Omental fat pad (tissue), 4 donors: ENCODE data around the gene NPAS3. TPM values are rescaled to one million over a fixed set of nuclear protein-coding genes. Genes with fewer than 3 reads are reported as not detected.
A peak's percentile ranks its signal among the peaks of the same experiment; 100 is the strongest.

Experiments used
- ATAC-seq: fragments of 150-250 bp; one replicate; pipeline ENCODE4 v1.9.1; 2016; ENCODE audit warnings: mild to moderate bottlenecking, moderate library complexity; ENCODE audit not compliant: low FRiP score
- DNase-seq: peaks from one replicate; pipeline ENCODE4 v3.0.0-alpha.2; 2019; ENCODE audit warnings: low spot score
- total RNA-seq, 4 donors: library from RNA; depleted of rRNA; stranded (reverse); fragments of >200 nt; gene quantifications; one replicate each; pipeline ENCODE4 v1.1.0, GENCODE V29; 2016
- TF ChIP-seq, protein P1 (sequence below), 3 donors: fragments of 450-650 bp; IDR thresholded peaks; one replicate each; pipeline ENCODE4 v1.5.1; 2016 to 2017; ENCODE audit warnings: antibody characterized with exemption in 3 of 3, mild to moderate bottlenecking in 3 of 3, moderate library complexity in 2 of 3

NPAS3 gene
- total RNA-seq, 4 donors from 2014 or later, result 0.79 to 6.0 (median 2.5) TPM

- DNase-seq, result no peak
- TF ChIP-seq, protein P1, sequence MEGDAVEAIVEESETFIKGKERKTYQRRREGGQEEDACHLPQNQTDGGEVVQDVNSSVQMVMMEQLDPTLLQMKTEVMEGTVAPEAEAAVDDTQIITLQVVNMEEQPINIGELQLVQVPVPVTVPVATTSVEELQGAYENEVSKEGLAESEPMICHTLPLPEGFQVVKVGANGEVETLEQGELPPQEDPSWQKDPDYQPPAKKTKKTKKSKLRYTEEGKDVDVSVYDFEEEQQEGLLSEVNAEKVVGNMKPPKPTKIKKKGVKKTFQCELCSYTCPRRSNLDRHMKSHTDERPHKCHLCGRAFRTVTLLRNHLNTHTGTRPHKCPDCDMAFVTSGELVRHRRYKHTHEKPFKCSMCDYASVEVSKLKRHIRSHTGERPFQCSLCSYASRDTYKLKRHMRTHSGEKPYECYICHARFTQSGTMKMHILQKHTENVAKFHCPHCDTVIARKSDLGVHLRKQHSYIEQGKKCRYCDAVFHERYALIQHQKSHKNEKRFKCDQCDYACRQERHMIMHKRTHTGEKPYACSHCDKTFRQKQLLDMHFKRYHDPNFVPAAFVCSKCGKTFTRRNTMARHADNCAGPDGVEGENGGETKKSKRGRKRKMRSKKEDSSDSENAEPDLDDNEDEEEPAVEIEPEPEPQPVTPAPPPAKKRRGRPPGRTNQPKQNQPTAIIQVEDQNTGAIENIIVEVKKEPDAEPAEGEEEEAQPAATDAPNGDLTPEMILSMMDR (IDR thresholded peaks at IDR 0.05), result no peak
- ATAC-seq, result peak; percentile 89
These were observed 650.7 kb downstream of the NPAS3 start for GRCh38 chr14:33589334-33589733.

DNA sequence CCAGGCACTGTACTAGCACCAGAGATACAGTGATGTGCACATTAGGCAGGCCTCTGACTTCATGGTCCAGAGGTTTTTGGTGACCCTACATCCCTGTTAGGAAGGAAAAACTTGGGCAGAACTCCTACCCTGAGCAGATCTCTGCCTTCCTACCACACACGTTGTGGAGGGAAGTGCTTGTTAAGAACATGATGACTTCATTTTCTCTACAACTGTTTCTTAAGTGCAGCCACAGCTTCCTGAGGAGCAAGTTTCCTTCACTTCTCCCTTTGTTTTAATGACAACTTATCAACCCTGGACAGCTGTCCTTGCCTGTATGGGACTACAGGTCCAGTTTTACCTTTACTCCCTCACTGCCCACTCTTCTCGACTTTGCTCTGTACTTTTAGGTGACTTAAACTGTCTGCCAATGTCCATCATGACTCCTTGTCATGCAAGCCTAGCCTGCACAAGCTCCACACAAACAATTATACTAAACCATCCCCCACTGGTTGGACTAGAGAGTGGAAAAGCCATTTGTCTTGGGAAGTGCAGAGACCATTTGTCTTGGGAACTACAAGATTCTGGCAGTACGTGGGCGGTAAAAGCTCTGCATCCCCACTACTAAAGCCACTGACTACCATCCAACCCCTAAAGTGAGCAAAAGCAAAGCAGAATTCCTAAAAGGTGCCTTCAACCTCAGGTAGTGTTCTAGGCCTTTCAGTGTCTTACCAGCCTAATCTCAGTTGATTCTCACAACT is 652.4 kb downstream of the NPAS3 start:
- TF ChIP-seq, protein P1 (IDR thresholded peaks at IDR 0.05), result no peak

DNA sequence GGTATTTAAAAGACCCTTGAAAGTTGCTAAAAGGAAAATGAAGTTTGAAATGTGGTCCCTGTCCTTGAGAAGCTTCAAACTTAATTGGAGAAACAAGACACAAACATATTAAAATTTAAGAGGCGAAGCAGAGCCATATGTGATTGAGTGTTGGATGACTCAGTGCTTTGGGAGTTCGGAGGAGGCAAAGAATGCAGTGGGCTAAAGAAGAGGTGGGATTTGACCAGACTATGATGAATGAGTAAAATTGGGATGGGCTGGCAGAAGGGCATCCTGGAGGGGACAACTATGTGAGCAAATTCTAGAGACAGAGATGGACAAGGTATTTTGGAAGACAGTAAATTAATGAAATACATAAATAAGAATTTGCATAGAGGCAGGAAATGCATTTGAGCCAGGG is 653.6 kb downstream of the NPAS3 start:
- ATAC-seq, result no peak
- TF ChIP-seq, protein P1 (IDR thresholded peaks at IDR 0.05), result no peak
- no peak for DNase-seq

More for the DNA sequence above, 652.4 kb downstream of the NPAS3 start:
- no peak for ATAC-seq
- no peak for DNase-seq

GRCh38 chr14:33596211-33597080 is 657.8 kb downstream of the NPAS3 start:
- ATAC-seq (no peak), DNase-seq (no peak)
- TF ChIP-seq, protein P1 (IDR thresholded peaks at IDR 0.05), result no peak

- DNase-seq, result no peak
- no peak for ATAC-seq
- TF ChIP-seq, protein P1 (IDR thresholded peaks at IDR 0.05), result no peak
These were observed 659.9 kb downstream of the NPAS3 start for GRCh38 chr14:33598582-33598981.

- TF ChIP-seq, protein P1 (IDR thresholded peaks at IDR 0.05), result no peak
- DNase-seq (no peak), ATAC-seq (no peak)
These were observed 663.7 kb downstream of the NPAS3 start for GRCh38 chr14:33602396-33602795.
